HepG2 (cell line): ENCODE data around the gene SKIDA1. TPM values are rescaled to one million over a fixed set of nuclear protein-coding genes. Genes with fewer than 3 reads are reported as not detected.

Experiments used
- ATF7-NPFF ChIP-seq: sonication (generic); formaldehyde crosslinking; IDR thresholded peaks from 2 replicates; pipeline ENCODE4 v1.8.1; 2023; ENCODE audit warnings: mild to moderate bottlenecking, low read depth, missing genetic modification reagents, moderate library complexity
- CCDC6 ChIP-seq: sonication (generic); formaldehyde crosslinking; IDR thresholded peaks from 2 replicates; pipeline ENCODE4 v1.8.1; 2022; ENCODE audit warnings: mild to moderate bottlenecking, missing genetic modification reagents, moderate library complexity
- GTF2F1 ChIP-seq: fragments of 150-350 bp; IDR thresholded peaks from 2 replicates; pipeline ENCODE4 v1.6.1; 2014; ENCODE audit warnings: low read length
- HHEX ChIP-seq: IDR thresholded peaks from 2 replicates; pipeline ENCODE4 v1.6.1; 2016; ENCODE audit warnings: control low read depth
- KDM3A ChIP-seq: IDR thresholded peaks from 2 replicates; pipeline ENCODE4 v1.6.1; 2018; ENCODE audit warnings: low read depth, missing compliant biosample characterization
- MTF2 ChIP-seq: sonication (generic); formaldehyde crosslinking; IDR thresholded peaks from 2 replicates; pipeline ENCODE4 v1.5.0; 2020; ENCODE audit warnings: missing genetic modification reagents, borderline replicate concordance
- ONECUT2 ChIP-seq: sonication (generic); formaldehyde crosslinking; IDR thresholded peaks from 2 replicates; pipeline ENCODE4 v1.4.0; 2020; ENCODE audit warnings: missing genetic modification reagents
- SMAD3 ChIP-seq: sonication (generic); formaldehyde crosslinking; IDR thresholded peaks from 2 replicates; pipeline ENCODE4 v1.4.0; 2020; ENCODE audit warnings: missing genetic modification reagents
- ZNF205 ChIP-seq: IDR thresholded peaks from 2 replicates; pipeline ENCODE4 v1.6.1; 2018; ENCODE audit warnings: missing biosample characterization, missing genetic modification reagents
- ZNF362 ChIP-seq: sonication (generic); formaldehyde crosslinking; IDR thresholded peaks from 2 replicates; pipeline ENCODE4 v1.4.0; 2020; ENCODE audit warnings: missing genetic modification reagents, mild to moderate bottlenecking, borderline replicate concordance
- ZNF562 ChIP-seq: sonication (generic); formaldehyde crosslinking; IDR thresholded peaks from 2 replicates; pipeline ENCODE4 v1.8.0; 2022; ENCODE audit warnings: missing genetic modification reagents, borderline replicate concordance
- ZNF678 ChIP-seq: sonication (generic); formaldehyde crosslinking; IDR thresholded peaks from 2 replicates; pipeline ENCODE4 v1.4.0; 2020; ENCODE audit warnings: mild to moderate bottlenecking, missing genetic modification reagents
- polyA plus RNA-seq, 8 experiments: library from polyadenylated mRNA; depleted of rRNA in 3 of 8; stranded (reverse) in 7 of 8; unstranded in 1 of 8; fragments of >200 nt; fragmentation: Illumina TruSeq in 4 of 8; extraction: Trizol in 4 of 8; gene quantifications; 2 replicates each; pipeline versions ENCODE4 v1.2.1 to v1.2.3, GENCODE V29; 2011 to 2016; ENCODE audit warnings: low read depth in 4 of 8, missing spikeins in 1 of 8, mixed read lengths in 1 of 8; ENCODE audit not compliant: insufficient read depth in 1 of 8
- total RNA-seq, 5 experiments: library from RNA; depleted of rRNA; stranded (reverse); fragments of >200 nt; fragmentation: Illumina TruSeq; extraction: Trizol; gene quantifications; 2 replicates each; pipeline ENCODE4 v1.2.3, GENCODE V29; 2016; ENCODE audit warnings: low read depth in 1 of 5
- TF ChIP-seq, protein P1 (sequence below): sonication (generic); formaldehyde crosslinking; IDR thresholded peaks from 2 replicates; pipeline ENCODE4 v1.4.0; 2020; ENCODE audit warnings: missing genetic modification reagents
- TF ChIP-seq, protein P2 (sequence below): sonication (generic); formaldehyde crosslinking; IDR thresholded peaks from 2 replicates; pipeline ENCODE4 v1.5.1; 2020; ENCODE audit warnings: mild to moderate bottlenecking, moderate library complexity, missing genetic modification reagents
- TF ChIP-seq, protein P3 (sequence below): sonication (generic); formaldehyde crosslinking; IDR thresholded peaks from 2 replicates; pipeline ENCODE4 v1.9.0; 2021; ENCODE audit warnings: missing genetic modification reagents, mild to moderate bottlenecking, borderline replicate concordance
- TF ChIP-seq, protein P4 (sequence below), 2 experiments: sonication (generic) in 1 of 2; formaldehyde crosslinking in 1 of 2; IDR thresholded peaks; 2 replicates each; pipeline versions ENCODE4 v1.4.0 to v1.6.1; 2016 to 2020; ENCODE audit warnings: borderline replicate concordance in 1 of 2, low read depth in 1 of 2, mild to moderate bottlenecking in 1 of 2, missing genetic modification reagents in 1 of 2
- TF ChIP-seq, protein P5 (sequence below): IDR thresholded peaks from 2 replicates; pipeline ENCODE4 v1.6.1; 2016; ENCODE audit warnings: low read depth, borderline replicate concordance

SKIDA1 gene
- total and polyA plus RNA-seq, 2 of the 13 experiments (the other 11 are each of a cell fraction or from before 2014, with no cell fraction given): 0.73 to 1.5 TPM

DNA sequence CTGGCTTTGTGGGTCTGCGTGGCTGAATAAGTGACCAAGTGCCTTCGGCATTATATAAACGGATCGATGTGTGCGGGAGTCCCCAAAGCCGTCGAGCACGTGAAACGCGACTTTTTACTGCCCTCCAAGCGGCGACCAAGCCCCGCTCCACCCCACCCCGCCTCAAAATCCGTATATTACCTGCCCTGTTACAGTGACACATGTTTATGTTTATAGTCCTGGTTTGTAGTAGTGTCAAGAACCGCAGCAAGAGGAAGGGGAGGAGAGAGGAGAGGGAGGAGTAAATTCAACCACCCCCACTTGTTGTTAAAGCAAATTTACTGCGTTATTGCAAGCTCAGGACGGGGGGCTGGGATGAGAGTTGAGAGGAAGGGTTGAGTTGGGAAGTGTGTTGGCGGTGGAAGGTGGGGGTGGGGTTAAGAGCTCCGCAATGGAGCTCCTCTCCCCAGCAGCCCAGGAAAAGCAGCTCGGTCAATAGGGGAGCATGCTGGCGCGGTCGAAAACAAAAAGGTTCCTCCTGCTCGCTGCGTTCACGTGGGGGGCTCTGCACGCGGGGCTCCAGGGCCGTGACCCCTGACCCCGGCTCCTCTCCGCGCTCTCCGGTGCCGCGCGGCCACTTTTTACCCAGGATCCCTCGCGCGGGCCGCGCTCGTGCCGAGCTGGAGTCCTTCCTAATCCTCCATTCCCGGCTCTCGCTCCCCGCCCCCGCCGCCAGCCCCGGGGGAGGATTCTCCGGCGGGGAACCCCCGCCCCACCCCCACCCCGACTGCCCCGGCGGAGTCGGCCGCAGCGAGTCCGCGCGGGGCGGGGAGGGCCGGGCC is at the start of gene SKIDA1 (continued):
- TF ChIP-seq, protein P1, sequence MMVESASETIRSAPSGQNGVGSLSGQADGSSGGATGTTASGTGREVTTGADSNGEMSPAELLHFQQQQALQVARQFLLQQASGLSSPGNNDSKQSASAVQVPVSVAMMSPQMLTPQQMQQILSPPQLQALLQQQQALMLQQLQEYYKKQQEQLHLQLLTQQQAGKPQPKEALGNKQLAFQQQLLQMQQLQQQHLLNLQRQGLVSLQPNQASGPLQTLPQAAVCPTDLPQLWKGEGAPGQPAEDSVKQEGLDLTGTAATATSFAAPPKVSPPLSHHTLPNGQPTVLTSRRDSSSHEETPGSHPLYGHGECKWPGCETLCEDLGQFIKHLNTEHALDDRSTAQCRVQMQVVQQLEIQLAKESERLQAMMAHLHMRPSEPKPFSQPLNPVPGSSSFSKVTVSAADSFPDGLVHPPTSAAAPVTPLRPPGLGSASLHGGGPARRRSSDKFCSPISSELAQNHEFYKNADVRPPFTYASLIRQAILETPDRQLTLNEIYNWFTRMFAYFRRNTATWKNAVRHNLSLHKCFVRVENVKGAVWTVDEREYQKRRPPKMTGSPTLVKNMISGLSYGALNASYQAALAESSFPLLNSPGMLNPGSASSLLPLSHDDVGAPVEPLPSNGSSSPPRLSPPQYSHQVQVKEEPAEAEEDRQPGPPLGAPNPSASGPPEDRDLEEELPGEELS (CRISPR knock-in tag): peak; percentile 84; the same call in 1 of the 2 replicates
- TF ChIP-seq ZNF678 (CRISPR knock-in tag): no peak
- TF ChIP-seq HHEX (CRISPR knock-in tag): peak; percentile 16; the same call in 1 of the 2 replicates
- TF ChIP-seq ONECUT2 (CRISPR knock-in tag): peak; percentile 86
- peak; percentile 75; the same call in 1 of the 2 replicates for TF ChIP-seq MTF2
- TF ChIP-seq CCDC6 (CRISPR knock-in tag): peak; percentile 94; the same call in 1 of the 2 replicates
- no peak for TF ChIP-seq SMAD3
- TF ChIP-seq, protein P2, sequence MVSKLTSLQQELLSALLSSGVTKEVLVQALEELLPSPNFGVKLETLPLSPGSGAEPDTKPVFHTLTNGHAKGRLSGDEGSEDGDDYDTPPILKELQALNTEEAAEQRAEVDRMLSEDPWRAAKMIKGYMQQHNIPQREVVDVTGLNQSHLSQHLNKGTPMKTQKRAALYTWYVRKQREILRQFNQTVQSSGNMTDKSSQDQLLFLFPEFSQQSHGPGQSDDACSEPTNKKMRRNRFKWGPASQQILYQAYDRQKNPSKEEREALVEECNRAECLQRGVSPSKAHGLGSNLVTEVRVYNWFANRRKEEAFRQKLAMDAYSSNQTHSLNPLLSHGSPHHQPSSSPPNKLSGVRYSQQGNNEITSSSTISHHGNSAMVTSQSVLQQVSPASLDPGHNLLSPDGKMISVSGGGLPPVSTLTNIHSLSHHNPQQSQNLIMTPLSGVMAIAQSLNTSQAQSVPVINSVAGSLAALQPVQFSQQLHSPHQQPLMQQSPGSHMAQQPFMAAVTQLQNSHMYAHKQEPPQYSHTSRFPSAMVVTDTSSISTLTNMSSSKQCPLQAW (CRISPR knock-in tag): peak; percentile 62; the same call in 1 of the 2 replicates
- TF ChIP-seq, protein P3, sequence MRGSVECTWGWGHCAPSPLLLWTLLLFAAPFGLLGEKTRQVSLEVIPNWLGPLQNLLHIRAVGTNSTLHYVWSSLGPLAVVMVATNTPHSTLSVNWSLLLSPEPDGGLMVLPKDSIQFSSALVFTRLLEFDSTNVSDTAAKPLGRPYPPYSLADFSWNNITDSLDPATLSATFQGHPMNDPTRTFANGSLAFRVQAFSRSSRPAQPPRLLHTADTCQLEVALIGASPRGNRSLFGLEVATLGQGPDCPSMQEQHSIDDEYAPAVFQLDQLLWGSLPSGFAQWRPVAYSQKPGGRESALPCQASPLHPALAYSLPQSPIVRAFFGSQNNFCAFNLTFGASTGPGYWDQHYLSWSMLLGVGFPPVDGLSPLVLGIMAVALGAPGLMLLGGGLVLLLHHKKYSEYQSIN (CRISPR knock-in tag): no peak
- TF ChIP-seq ZNF562 (CRISPR knock-in tag): no peak
- peak; percentile 21; the same call in 1 of the 2 replicates for TF ChIP-seq ZNF205 (CRISPR knock-in tag)
- TF ChIP-seq, protein P4, sequence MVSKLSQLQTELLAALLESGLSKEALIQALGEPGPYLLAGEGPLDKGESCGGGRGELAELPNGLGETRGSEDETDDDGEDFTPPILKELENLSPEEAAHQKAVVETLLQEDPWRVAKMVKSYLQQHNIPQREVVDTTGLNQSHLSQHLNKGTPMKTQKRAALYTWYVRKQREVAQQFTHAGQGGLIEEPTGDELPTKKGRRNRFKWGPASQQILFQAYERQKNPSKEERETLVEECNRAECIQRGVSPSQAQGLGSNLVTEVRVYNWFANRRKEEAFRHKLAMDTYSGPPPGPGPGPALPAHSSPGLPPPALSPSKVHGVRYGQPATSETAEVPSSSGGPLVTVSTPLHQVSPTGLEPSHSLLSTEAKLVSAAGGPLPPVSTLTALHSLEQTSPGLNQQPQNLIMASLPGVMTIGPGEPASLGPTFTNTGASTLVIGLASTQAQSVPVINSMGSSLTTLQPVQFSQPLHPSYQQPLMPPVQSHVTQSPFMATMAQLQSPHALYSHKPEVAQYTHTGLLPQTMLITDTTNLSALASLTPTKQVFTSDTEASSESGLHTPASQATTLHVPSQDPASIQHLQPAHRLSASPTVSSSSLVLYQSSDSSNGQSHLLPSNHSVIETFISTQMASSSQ (IDR thresholded peaks at IDR 0.05; ENCODE audit: low read depth): peak; percentile 21; the same call in 1 of the 2 replicates
- TF ChIP-seq, protein P4 (CRISPR knock-in tag; IDR thresholded peaks at IDR 0.05; ENCODE audit: borderline replicate concordance): no peak
- peak; percentile 45; the same call in 1 of the 2 replicates for TF ChIP-seq KDM3A
- no peak for TF ChIP-seq ZNF362 (CRISPR knock-in tag)
- TF ChIP-seq ATF7-NPFF (CRISPR knock-in tag): peak; percentile 0; the same call in 1 of the 2 replicates
- 0 out of 2 replicates have a peak, but pooled peaks have one; percentile 7 for TF ChIP-seq GTF2F1
- TF ChIP-seq, protein P5, sequence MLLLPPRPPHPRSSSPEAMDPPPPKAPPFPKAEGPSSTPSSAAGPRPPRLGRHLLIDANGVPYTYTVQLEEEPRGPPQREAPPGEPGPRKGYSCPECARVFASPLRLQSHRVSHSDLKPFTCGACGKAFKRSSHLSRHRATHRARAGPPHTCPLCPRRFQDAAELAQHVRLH (CRISPR knock-in tag): peak; percentile 53; the same call in 1 of the 2 replicates
